Caco-2 (cell line): ENCODE data around the gene C16orf87. TPM values are rescaled to one million over a fixed set of nuclear protein-coding genes. Genes with fewer than 3 reads are reported as not detected.

ENCODE experiments used
- BruUV-seq: library from RNA; stranded (reverse); fragments of 400-500 nt; replicated peaks from 2 replicates; lab custom pipeline; 2021; lab: Mats Ljungman, UMichigan
- CTCF ChIA-PET: fragments of 300-600 bp; sonication (Branson Sonifier 250); formaldehyde crosslinking; loops from one replicate; lab custom pipeline; 2022; ENCODE audit warnings: antibody characterized with exemption; lab: Charles Lee
- POLR2A ChIA-PET: fragments of 300-600 bp; sonication (Branson Sonifier 250); formaldehyde crosslinking; loops from one replicate; lab custom pipeline; 2022; ENCODE audit warnings: antibody characterized with exemption; lab: Charles Lee
- DNase-seq, 2 experiments: peaks; one replicate each; pipeline versions ENCODE4 v3.0.0 to v3.0.0-alpha.2; 2020 to 2022
- H3K27me3 ChIP-seq: replicated peaks from 2 replicates; pipeline ENCODE4 v1.6.0; 2011; ENCODE audit warnings: low read length; ENCODE audit not compliant: control insufficient read depth, insufficient read depth
- H3K36me3 ChIP-seq: 2 replicates; pipeline ENCODE4 v1.5.1; 2011; ENCODE audit warnings: low read length; ENCODE audit not compliant: control insufficient read depth, insufficient read depth
- H3K4me1 ChIP-seq: fragments of 250-450 bp; sonication (Bioruptor Pico); 2 replicates; pipeline ENCODE4 v1.5.1; 2020; ENCODE audit warnings: mild to moderate bottlenecking
- H3K4me3 ChIP-seq: 2 replicates; pipeline ENCODE4 v1.5.1; 2011; ENCODE audit warnings: low read depth, mild to moderate bottlenecking, control low read depth, low read length
- H3K9me3 ChIP-seq: fragments of 250-450 bp; sonication (Bioruptor Pico); 2 replicates; pipeline ENCODE4 v1.5.1; 2020; ENCODE audit warnings: mild to moderate bottlenecking, moderate library complexity
- H3K27ac Mint-ChIP-seq: one replicate; pipeline ENCODE4 v1.8.0; 2022; ENCODE audit warnings: mixed read lengths; ENCODE audit not compliant: unreplicated experiment
- H3K27me3 Mint-ChIP-seq: one replicate; pipeline ENCODE4 v1.8.0; 2022; ENCODE audit warnings: mixed read lengths; ENCODE audit not compliant: insufficient read depth, unreplicated experiment
- H3K36me3 Mint-ChIP-seq: one replicate; pipeline ENCODE4 v1.8.0; 2022; ENCODE audit warnings: mild to moderate bottlenecking, mixed read lengths; ENCODE audit not compliant: insufficient read depth, unreplicated experiment
- H3K4me1 Mint-ChIP-seq: one replicate; pipeline ENCODE4 v1.8.0; 2022; ENCODE audit warnings: low read depth, mixed read lengths; ENCODE audit not compliant: unreplicated experiment
- H3K4me3 Mint-ChIP-seq: one replicate; pipeline ENCODE4 v1.8.0; 2022; ENCODE audit warnings: mild to moderate bottlenecking, moderate library complexity, mixed read lengths; ENCODE audit not compliant: unreplicated experiment
- H3K9me3 Mint-ChIP-seq: one replicate; pipeline ENCODE4 v1.8.0; 2022; ENCODE audit warnings: mixed read lengths; ENCODE audit not compliant: unreplicated experiment
- intact Hi-C: fragments of 100-400 bp; cut with micrococcal nuclease; formaldehyde crosslinking; loops from one replicate; pipeline ENCODE4 v1.10.0; 2022; ENCODE audit not compliant: unreplicated experiment
- total RNA-seq: library from RNA; stranded (reverse); gene quantifications from 2 replicates; pipeline ENCODE4 v1.2.3, GENCODE V29; 2022
- TF ChIP-seq, protein P1 (sequence below), 2 experiments: fragments of 200-600 bp in 1 of 2; IDR thresholded peaks; 1 replicate in 1 of 2; 2 replicates in 1 of 2; pipeline versions ENCODE4 v1.5.1 to v1.8.0; 2011 to 2022; ENCODE audit warnings: antibody characterized with exemption in 1 of 2, control low read depth in 1 of 2, inconsistent platforms in 1 of 2, low read depth in 1 of 2, low read length in 1 of 2, mild to moderate bottlenecking in 1 of 2, moderate library complexity in 1 of 2; ENCODE audit not compliant: insufficient read depth in 1 of 2, severe bottlenecking in 1 of 2, unreplicated experiment in 1 of 2

The C16orf87 gene
- total RNA-seq, 1 experiment from 2014 or later = 12.1 TPM

- TF ChIP-seq, protein P1, sequence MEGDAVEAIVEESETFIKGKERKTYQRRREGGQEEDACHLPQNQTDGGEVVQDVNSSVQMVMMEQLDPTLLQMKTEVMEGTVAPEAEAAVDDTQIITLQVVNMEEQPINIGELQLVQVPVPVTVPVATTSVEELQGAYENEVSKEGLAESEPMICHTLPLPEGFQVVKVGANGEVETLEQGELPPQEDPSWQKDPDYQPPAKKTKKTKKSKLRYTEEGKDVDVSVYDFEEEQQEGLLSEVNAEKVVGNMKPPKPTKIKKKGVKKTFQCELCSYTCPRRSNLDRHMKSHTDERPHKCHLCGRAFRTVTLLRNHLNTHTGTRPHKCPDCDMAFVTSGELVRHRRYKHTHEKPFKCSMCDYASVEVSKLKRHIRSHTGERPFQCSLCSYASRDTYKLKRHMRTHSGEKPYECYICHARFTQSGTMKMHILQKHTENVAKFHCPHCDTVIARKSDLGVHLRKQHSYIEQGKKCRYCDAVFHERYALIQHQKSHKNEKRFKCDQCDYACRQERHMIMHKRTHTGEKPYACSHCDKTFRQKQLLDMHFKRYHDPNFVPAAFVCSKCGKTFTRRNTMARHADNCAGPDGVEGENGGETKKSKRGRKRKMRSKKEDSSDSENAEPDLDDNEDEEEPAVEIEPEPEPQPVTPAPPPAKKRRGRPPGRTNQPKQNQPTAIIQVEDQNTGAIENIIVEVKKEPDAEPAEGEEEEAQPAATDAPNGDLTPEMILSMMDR (IDR thresholded peaks at IDR 0.05; ENCODE audit: insufficient read depth in 1 of 2, low read depth in 1 of 2, low read length in 1 of 2, severe bottlenecking in 1 of 2, unreplicated experiment in 1 of 2) = no peak
- intact Hi-C loops = no loop called here
- Mint-ChIP-seq H3K4me1 (peaks cover 13% of the 10 kb centered on the region), H3K27ac (no peak overlapping the region), H3K4me3 (no peak overlapping the region), H3K27me3 (no peaks in the 10 kb centered on the region), H3K9me3 (peaks cover 18% of the 10 kb centered on the region), H3K36me3 (no peaks in the 10 kb centered on the region)
- Histone ChIP-seq H3K27me3 (no peaks in the 10 kb centered on the region), H3K36me3 (no peaks in the 10 kb centered on the region), H3K4me1 (peaks cover 1% of the 10 kb centered on the region), H3K9me3 (no peaks in the 10 kb centered on the region), H3K4me3 (no peak overlapping the region)
- POLR2A ChIA-PET = no interaction called here
- CTCF ChIA-PET = no interaction called here
- no peak for DNase-seq
- BruUV-seq = no TSS peak
Measured at GRCh38 chr16:46814790-46815189, 16.2 kb downstream of the C16orf87 start.

- Mint-ChIP-seq H3K36me3 (no peaks in the 10 kb centered on the region), H3K4me3 (no peak overlapping the region), H3K9me3 (peaks cover 18% of the 10 kb centered on the region), H3K27me3 (no peaks in the 10 kb centered on the region), H3K27ac (no peak overlapping the region), H3K4me1 (peaks cover 13% of the 10 kb centered on the region)
- no peak for DNase-seq
- TF ChIP-seq, protein P1 (IDR thresholded peaks at IDR 0.05; ENCODE audit: insufficient read depth in 1 of 2, low read depth in 1 of 2, low read length in 1 of 2, severe bottlenecking in 1 of 2, unreplicated experiment in 1 of 2) = no peak
- no peaks in the 10 kb centered on the region for H3K9me3 ChIP-seq
- POLR2A ChIA-PET = no interaction called here
- H3K27me3 ChIP-seq = no peaks in the 10 kb centered on the region
- BruUV-seq = no TSS peak
- H3K4me1 ChIP-seq = peaks cover 7% of the 10 kb centered on the region
- H3K4me3 ChIP-seq = no peak overlapping the region
- intact Hi-C loops = no loop called here
- CTCF ChIA-PET = no interaction called here
- H3K36me3 ChIP-seq = no peaks in the 10 kb centered on the region
Measured at GRCh38 chr16:46813611-46814010, 17.4 kb downstream of the C16orf87 start.

GRCh38 chr16:46812781-46813540 is 18.0 kb downstream of the C16orf87 start:
- ChIA-PET CTCF (no interaction called here), POLR2A (no interaction called here)
- no peak overlapping the region for H3K27ac Mint-ChIP-seq
- DNase-seq = no peak
- no peaks in the 10 kb centered on the region for H3K27me3 Mint-ChIP-seq
- H3K27me3 ChIP-seq = no peaks in the 10 kb centered on the region
- no peak overlapping the region for H3K4me3 ChIP-seq
- H3K4me1 Mint-ChIP-seq = peaks cover 14% of the 10 kb centered on the region
- peaks cover 2% of the 10 kb centered on the region for H3K36me3 Mint-ChIP-seq
- H3K9me3 ChIP-seq = no peaks in the 10 kb centered on the region
- peaks cover 7% of the 10 kb centered on the region for H3K4me1 ChIP-seq
- H3K9me3 Mint-ChIP-seq = peaks cover 18% of the 10 kb centered on the region
- H3K4me3 Mint-ChIP-seq = no peak overlapping the region
- BruUV-seq = no TSS peak
- H3K36me3 ChIP-seq = no peaks in the 10 kb centered on the region
- TF ChIP-seq, protein P1 (IDR thresholded peaks at IDR 0.05; ENCODE audit: insufficient read depth in 1 of 2, low read depth in 1 of 2, low read length in 1 of 2, severe bottlenecking in 1 of 2, unreplicated experiment in 1 of 2) = no peak
- intact Hi-C loops = no loop called here
